PC-9 (cell line): Measurements from ENCODE around the gene OR52A1. TPM values are rescaled to one million over a fixed set of nuclear protein-coding genes. Genes with fewer than 3 reads are reported as not detected.

Source experiments
- BruUV-seq: library from RNA; stranded (reverse); fragments of 400-500 nt; replicated peaks from 2 replicates; lab custom pipeline; 2021; lab: Mats Ljungman, UMichigan
- CTCF ChIA-PET: fragments of 300-600 bp; sonication (Branson Sonifier 250); formaldehyde crosslinking; loops from one replicate; lab custom pipeline; 2022; ENCODE audit warnings: antibody characterized with exemption; lab: Charles Lee
- POLR2A ChIA-PET: fragments of 300-600 bp; sonication (Branson Sonifier 250); formaldehyde crosslinking; loops from one replicate; lab custom pipeline; 2022; ENCODE audit warnings: antibody characterized with exemption; ENCODE audit not compliant: unreplicated experiment; lab: Charles Lee
- DNase-seq, 2 experiments: peaks; one replicate each; pipeline versions ENCODE4 v3.0.0 to v3.0.0-alpha.2; 2015 to 2022; ENCODE audit warnings: mixed read lengths in 1 of 2
- H2AFZ ChIP-seq: fragments of 200-600 bp; sonication (generic); 2 replicates; pipeline ENCODE4 v1.8.1; 2017; ENCODE audit warnings: antibody characterized with exemption
- H3F3A ChIP-seq: fragments of 200-600 bp; sonication (generic); 2 replicates; pipeline ENCODE4 v1.8.1; 2017; ENCODE audit warnings: antibody characterized with exemption, mild to moderate bottlenecking, low read depth; ENCODE audit not compliant: insufficient read depth
- H3K27ac ChIP-seq: fragments of 200-600 bp; sonication (generic); 2 replicates; pipeline ENCODE4 v1.6.1; 2016; ENCODE audit warnings: mixed run types
- H3K27me3 ChIP-seq: fragments of 200-600 bp; sonication (generic); 2 replicates; pipeline ENCODE4 v1.6.1; 2016; ENCODE audit warnings: low read depth, mixed run types; ENCODE audit not compliant: insufficient read depth
- H3K36me3 ChIP-seq: fragments of 200-600 bp; sonication (generic); 2 replicates; pipeline ENCODE4 v1.6.1; 2016; ENCODE audit warnings: low read depth, mixed run types
- H3K4me1 ChIP-seq: fragments of 200-600 bp; sonication (generic); replicated peaks from 2 replicates; pipeline ENCODE4 v1.6.1; 2016; ENCODE audit warnings: mixed run types; ENCODE audit not compliant: insufficient read depth
- H3K4me2 ChIP-seq: fragments of 200-600 bp; sonication (generic); 2 replicates; pipeline ENCODE4 v1.6.1; 2017; ENCODE audit warnings: mixed run types
- H3K4me3 ChIP-seq: fragments of 200-600 bp; sonication (generic); 2 replicates; pipeline ENCODE4 v1.6.1; 2016; ENCODE audit warnings: mixed run types
- H3K79me2 ChIP-seq: fragments of 200-600 bp; sonication (generic); 2 replicates; pipeline ENCODE4 v1.6.1; 2017; ENCODE audit warnings: low read depth, mixed run types
- H3K9me2 ChIP-seq: fragments of 200-600 bp; sonication (generic); 2 replicates; pipeline ENCODE4 v1.8.1; 2017; ENCODE audit warnings: mild to moderate bottlenecking; ENCODE audit not compliant: insufficient read depth
- H3K9me3 ChIP-seq: fragments of 200-600 bp; sonication (generic); 2 replicates; pipeline ENCODE4 v1.8.1; 2016; ENCODE audit warnings: low read depth; ENCODE audit not compliant: insufficient read depth
- H4K20me1 ChIP-seq: fragments of 200-600 bp; sonication (generic); 2 replicates; pipeline ENCODE4 v1.8.1; 2017; ENCODE audit not compliant: insufficient read depth
- CTCF ChIP-seq: fragments of 200-600 bp; sonication (generic); conservative IDR thresholded peaks from 2 replicates; pipeline ENCODE4 v1.6.1; 2017; ENCODE audit warnings: mixed run types, antibody characterized with exemption, mild to moderate bottlenecking, moderate library complexity
- EZH2 ChIP-seq: fragments of 200-600 bp; sonication (generic); IDR thresholded peaks from 2 replicates; pipeline ENCODE4 v1.8.0; 2017; ENCODE audit warnings: antibody characterized with exemption, low read depth
- intact Hi-C: fragments of 100-400 bp; cut with micrococcal nuclease; formaldehyde crosslinking; loops from one replicate; pipeline ENCODE4 v1.10.0; 2022; ENCODE audit not compliant: unreplicated experiment
- total RNA-seq: library from RNA; stranded (reverse); gene quantifications from 2 replicates; pipeline ENCODE4 v1.2.3, GENCODE V29; 2021

Gene OR52A1
- total RNA-seq, 1 experiment from 2014 or later: not detected

GRCh38 chr11:5197536-5197935 is 43.0 kb upstream of the OR52A1 start:
- BruUV-seq: no TSS peak
- H3K36me3 ChIP-seq: no peaks in the 10 kb centered on the region
- DNase-seq: no peak
- H3K4me3 ChIP-seq: no peak overlapping the region
- H4K20me1 ChIP-seq: no peaks in the 10 kb centered on the region
- no peaks in the 10 kb centered on the region for H3K27me3 ChIP-seq
- H3K79me2 ChIP-seq: no peaks in the 10 kb centered on the region
- intact Hi-C loops: no loop called here
- no peaks in the 10 kb centered on the region for H3K4me1 ChIP-seq
- TF ChIP-seq EZH2 (no peak), CTCF (no peak)
- no peaks in the 10 kb centered on the region for H3K9me3 ChIP-seq
- CTCF ChIA-PET: no interaction called here
- H3K4me2 ChIP-seq: no peak overlapping the region
- POLR2A ChIA-PET: no interaction called here
- no peak overlapping the region for H2AFZ ChIP-seq
- H3K27ac ChIP-seq: no peak overlapping the region
- H3F3A ChIP-seq: no peaks in the 10 kb centered on the region
- H3K9me2 ChIP-seq: no peaks in the 10 kb centered on the region

- intact Hi-C loops: no loop called here
- CTCF ChIA-PET: interaction anchor here (0.7 kb wide), 1 partner anchor 575 kb away, joined by 8 read pairs; no protein-coding TSS in a partner anchor
Measured at GRCh38 chr11:5196731-5197130, 42.2 kb upstream of the OR52A1 start.

GRCh38 chr11:5196067-5196466 is 41.5 kb upstream of the OR52A1 start:
- Histone ChIP-seq H3K36me3 (no peaks in the 10 kb centered on the region), H4K20me1 (no peaks in the 10 kb centered on the region), H3K4me2 (no peak overlapping the region), H3K27ac (no peak overlapping the region), H3K4me3 (no peak overlapping the region), H3K79me2 (no peaks in the 10 kb centered on the region), H3K9me2 (no peaks in the 10 kb centered on the region), H3K9me3 (no peaks in the 10 kb centered on the region), H3K4me1 (no peaks in the 10 kb centered on the region), H2AFZ (no peak overlapping the region), H3K27me3 (no peaks in the 10 kb centered on the region), H3F3A (no peaks in the 10 kb centered on the region)
- DNase-seq: no peak
- CTCF ChIA-PET: no interaction called here
- TF ChIP-seq CTCF (no peak), EZH2 (no peak)
- intact Hi-C loops: no loop called here
- POLR2A ChIA-PET: no interaction called here
- BruUV-seq: no TSS peak

More at GRCh38 chr11:5196731-5197130, 42.2 kb upstream of the OR52A1 start:
- Histone ChIP-seq H3K27me3 (no peaks in the 10 kb centered on the region), H3K4me1 (no peaks in the 10 kb centered on the region), H4K20me1 (no peaks in the 10 kb centered on the region), H3K9me2 (no peaks in the 10 kb centered on the region), H3F3A (no peaks in the 10 kb centered on the region), H2AFZ (no peak overlapping the region), H3K4me2 (no peak overlapping the region), H3K4me3 (no peak overlapping the region), H3K79me2 (no peaks in the 10 kb centered on the region), H3K36me3 (no peaks in the 10 kb centered on the region), H3K9me3 (no peaks in the 10 kb centered on the region), H3K27ac (no peak overlapping the region)
- BruUV-seq: no TSS peak
- POLR2A ChIA-PET: no interaction called here
- no peak for DNase-seq
- TF ChIP-seq EZH2: no peak
- TF ChIP-seq CTCF: no peak
